DND-41 (cell line): ENCODE measurements around the gene OGT.

Experiments used
- EZH2 ChIP-seq: IDR thresholded peaks from 3 replicates; pipeline ENCODE4 v1.6.1; 2012; ENCODE audit warnings: borderline replicate concordance, low read depth, mild to moderate bottlenecking, moderate library complexity, low read length, inconsistent platforms; ENCODE audit not compliant: severe bottlenecking
- TF ChIP-seq, protein P1 (sequence below): IDR thresholded peaks from 2 replicates; pipeline ENCODE4 v1.5.1; 2012; ENCODE audit warnings: borderline replicate concordance, low read length, moderate library complexity, mild to moderate bottlenecking; ENCODE audit not compliant: poor library complexity, severe bottlenecking; ENCODE audit errors: extremely low read depth

DNA sequence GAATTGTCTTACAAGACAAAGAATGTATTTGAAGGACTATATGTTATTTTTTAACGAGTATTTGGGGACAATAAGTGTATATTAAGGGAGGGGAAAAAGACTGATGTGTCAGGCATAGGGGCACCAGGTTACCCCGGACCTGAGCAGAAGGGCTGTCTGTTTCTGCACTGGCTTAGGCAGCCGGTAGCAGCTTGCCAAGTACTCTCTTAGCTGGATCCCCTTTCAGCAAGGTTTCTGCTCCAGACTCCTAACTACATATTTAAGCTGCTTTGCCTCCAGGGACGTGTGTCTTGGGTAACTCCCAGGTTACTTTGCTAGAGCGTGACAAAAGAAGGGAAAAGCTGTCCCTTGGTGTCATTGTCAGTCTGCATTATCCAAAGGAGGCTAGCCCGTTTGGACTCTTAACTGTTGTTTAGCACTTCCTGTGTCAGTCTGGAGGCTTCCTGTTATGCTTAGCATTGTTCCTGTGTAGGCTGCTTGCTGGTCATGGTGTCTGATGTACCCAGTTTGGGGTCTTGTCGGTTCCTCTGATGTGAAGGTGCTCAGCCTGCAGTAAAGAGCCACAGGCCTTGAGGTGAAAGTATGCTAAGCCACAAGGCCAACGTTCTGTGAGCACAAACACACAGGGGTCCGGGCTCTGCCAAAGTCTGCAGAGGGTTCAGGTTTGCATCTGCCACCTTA is 73.8 kb downstream of the OGT start:
- TF ChIP-seq, protein P1, sequence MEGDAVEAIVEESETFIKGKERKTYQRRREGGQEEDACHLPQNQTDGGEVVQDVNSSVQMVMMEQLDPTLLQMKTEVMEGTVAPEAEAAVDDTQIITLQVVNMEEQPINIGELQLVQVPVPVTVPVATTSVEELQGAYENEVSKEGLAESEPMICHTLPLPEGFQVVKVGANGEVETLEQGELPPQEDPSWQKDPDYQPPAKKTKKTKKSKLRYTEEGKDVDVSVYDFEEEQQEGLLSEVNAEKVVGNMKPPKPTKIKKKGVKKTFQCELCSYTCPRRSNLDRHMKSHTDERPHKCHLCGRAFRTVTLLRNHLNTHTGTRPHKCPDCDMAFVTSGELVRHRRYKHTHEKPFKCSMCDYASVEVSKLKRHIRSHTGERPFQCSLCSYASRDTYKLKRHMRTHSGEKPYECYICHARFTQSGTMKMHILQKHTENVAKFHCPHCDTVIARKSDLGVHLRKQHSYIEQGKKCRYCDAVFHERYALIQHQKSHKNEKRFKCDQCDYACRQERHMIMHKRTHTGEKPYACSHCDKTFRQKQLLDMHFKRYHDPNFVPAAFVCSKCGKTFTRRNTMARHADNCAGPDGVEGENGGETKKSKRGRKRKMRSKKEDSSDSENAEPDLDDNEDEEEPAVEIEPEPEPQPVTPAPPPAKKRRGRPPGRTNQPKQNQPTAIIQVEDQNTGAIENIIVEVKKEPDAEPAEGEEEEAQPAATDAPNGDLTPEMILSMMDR = no peak
- TF ChIP-seq EZH2 = no peak
